ENCODE results near the gene FAAP20.

The FAAP20 gene

DNA sequence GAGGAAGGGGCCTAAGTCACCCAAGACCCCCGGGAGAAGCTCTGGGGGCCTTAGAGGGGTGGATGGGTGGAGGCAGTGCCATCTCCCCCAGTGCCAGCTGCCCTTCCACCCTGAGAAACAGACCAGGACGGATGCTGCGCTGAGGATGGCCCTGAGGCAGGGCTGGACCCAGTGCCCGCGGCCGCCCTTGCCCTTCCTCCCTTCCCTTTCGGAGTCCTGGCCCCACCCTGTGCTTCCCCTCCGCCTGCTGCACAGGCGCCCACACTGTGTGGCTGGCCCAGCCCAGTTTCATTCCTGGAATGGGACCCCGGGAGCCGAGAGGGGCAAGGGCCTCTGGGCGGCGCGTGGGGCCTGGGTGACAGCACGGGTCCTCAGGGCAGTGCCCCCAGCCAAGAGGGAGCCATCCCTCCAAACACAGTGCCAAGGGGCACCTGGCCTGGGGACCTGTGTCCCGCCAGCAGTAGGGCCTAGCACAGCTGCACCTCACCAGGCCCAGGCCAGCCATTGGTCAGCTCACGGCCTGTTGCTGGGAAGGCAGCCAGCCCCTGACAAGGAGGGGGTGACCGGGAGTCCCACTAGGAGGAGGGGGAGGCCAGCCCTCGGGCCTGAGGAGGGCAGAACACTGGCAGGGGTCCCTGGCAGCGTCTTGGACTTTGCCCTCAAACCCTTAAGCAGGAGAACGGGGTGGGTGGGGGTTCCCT lies 20.1 kb upstream of the FAAP20 start:
- TF ChIP-seq, protein P1, sequence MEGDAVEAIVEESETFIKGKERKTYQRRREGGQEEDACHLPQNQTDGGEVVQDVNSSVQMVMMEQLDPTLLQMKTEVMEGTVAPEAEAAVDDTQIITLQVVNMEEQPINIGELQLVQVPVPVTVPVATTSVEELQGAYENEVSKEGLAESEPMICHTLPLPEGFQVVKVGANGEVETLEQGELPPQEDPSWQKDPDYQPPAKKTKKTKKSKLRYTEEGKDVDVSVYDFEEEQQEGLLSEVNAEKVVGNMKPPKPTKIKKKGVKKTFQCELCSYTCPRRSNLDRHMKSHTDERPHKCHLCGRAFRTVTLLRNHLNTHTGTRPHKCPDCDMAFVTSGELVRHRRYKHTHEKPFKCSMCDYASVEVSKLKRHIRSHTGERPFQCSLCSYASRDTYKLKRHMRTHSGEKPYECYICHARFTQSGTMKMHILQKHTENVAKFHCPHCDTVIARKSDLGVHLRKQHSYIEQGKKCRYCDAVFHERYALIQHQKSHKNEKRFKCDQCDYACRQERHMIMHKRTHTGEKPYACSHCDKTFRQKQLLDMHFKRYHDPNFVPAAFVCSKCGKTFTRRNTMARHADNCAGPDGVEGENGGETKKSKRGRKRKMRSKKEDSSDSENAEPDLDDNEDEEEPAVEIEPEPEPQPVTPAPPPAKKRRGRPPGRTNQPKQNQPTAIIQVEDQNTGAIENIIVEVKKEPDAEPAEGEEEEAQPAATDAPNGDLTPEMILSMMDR (IDR thresholded peaks at IDR 0.05; ENCODE audit: low read depth, low read length, missing control alignments): no peak
- no peak for DNase-seq (ENCODE audit: low read depth)
- H3K4me3 ChIP-seq (ENCODE audit: low read depth, low read length): no peak overlapping the region

- H3K4me3 ChIP-seq (ENCODE audit: low read depth, low read length): no peak overlapping the region
- DNase-seq (ENCODE audit: low read depth): no peak
- TF ChIP-seq, protein P1 (IDR thresholded peaks at IDR 0.05; ENCODE audit: low read depth, low read length, missing control alignments): no peak
Measured at GRCh38 chr1:2213576-2214505, 19.3 kb upstream of the FAAP20 start.

DNA sequence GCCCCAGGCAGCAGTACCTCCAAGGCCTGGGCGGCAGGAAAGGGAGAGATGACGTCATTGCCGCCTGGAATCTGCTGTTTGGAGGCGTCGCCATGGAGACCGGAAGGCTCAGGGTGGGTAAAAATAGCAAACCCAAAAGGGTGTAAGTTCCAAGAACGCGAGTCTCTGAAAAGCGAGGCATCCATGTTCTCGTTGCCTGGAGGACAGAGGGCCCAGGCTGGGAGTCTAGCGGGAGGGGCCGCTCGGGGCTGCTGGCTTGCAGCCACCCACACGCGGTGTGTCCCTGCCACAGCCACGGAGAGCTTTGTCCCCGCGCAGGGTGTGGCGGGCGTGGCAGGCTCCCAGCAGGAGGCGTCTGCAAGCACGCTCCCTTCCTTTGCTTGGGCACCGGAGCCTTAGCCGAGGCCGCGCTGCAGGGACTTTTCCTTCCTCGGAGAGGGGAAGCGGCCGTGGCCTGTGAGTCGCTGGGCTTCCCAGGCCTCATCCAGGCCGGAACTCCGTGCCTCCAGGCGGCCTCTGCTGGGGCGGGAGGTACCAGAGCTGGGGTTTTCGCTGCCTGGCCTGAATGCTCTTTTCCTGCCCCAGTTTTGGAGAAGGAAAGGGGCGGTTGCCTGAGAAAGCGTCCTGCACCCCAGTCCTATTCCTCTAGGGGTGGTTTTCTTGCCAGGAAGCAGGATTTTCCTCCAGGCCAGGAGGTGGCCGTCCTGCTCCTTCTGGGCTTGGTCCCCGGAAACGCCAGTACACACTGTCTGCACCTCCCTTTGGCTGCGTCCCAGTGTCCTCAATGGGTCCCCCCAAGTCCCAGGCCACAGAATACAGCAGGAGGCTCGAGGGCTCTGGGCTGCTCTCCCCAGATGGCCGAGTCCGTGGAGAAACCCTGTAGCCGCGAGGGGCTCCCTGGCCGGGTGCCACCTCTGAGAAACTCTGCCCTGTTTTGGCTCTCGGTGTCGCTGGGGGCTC lies 18.2 kb upstream of the FAAP20 start:
- DNase-seq (ENCODE audit: low read depth): no peak

GRCh38 chr1:2212274-2212531 lies 17.6 kb upstream of the FAAP20 start:
- DNase-seq (ENCODE audit: low read depth): no peak
- TF ChIP-seq, protein P1 (IDR thresholded peaks at IDR 0.05; ENCODE audit: low read depth, low read length, missing control alignments): no peak
- H3K4me3 ChIP-seq (ENCODE audit: low read depth, low read length): no peak overlapping the region

More for the DNA sequence above, 18.2 kb upstream of the FAAP20 start:
- no peak overlapping the region for H3K4me3 ChIP-seq (ENCODE audit: low read depth, low read length)
- TF ChIP-seq, protein P1 (IDR thresholded peaks at IDR 0.05; ENCODE audit: low read depth, low read length, missing control alignments): no peak

GRCh38 chr1:2210786-2211185 lies 16.2 kb upstream of the FAAP20 start:
- H3K4me3 ChIP-seq (ENCODE audit: low read depth, low read length): no peak overlapping the region
- TF ChIP-seq, protein P1 (IDR thresholded peaks at IDR 0.05; ENCODE audit: low read depth, low read length, missing control alignments): no peak
- no peak for DNase-seq (ENCODE audit: low read depth)

GRCh38 chr1:2210084-2210653 lies 15.6 kb upstream of the FAAP20 start:
- DNase-seq (ENCODE audit: low read depth): no peak
- TF ChIP-seq, protein P1 (IDR thresholded peaks at IDR 0.05; ENCODE audit: low read depth, low read length, missing control alignments): no peak
- H3K4me3 ChIP-seq (ENCODE audit: low read depth, low read length): no peak overlapping the region

All from GM12864 (cell line).